Adipocyte (in vitro differentiated cells): ENCODE data around the gene GOLPH3.
"Not testable (repeated sequence)": the region's sequence is repeated elsewhere in the genome, so short reads cannot be mapped to it uniquely, and the experiment has no call there.

ENCODE experiments used
- DNase-seq: peaks from one replicate; pipeline ENCODE4 v3.0.0-alpha.2; 2015; ENCODE audit warnings: low read depth
- H3K27me3 ChIP-seq: replicated peaks from 2 replicates; pipeline ENCODE4 v1.7.0; 2013; ENCODE audit warnings: mild to moderate bottlenecking, low read length, moderate library complexity; ENCODE audit not compliant: control insufficient read depth, insufficient read depth
- H3K36me3 ChIP-seq: 2 replicates; pipeline ENCODE4 v1.7.0; 2013; ENCODE audit warnings: low read length, mild to moderate bottlenecking, moderate library complexity; ENCODE audit not compliant: control insufficient read depth, insufficient read depth, severe bottlenecking
- H3K4me1 ChIP-seq: 2 replicates; pipeline ENCODE4 v1.7.0; 2013; ENCODE audit warnings: mild to moderate bottlenecking, low read length, moderate library complexity; ENCODE audit not compliant: control insufficient read depth, insufficient read depth
- H3K4me3 ChIP-seq: 2 replicates; pipeline ENCODE4 v1.7.0; 2013; ENCODE audit warnings: mild to moderate bottlenecking, low read length, moderate library complexity
- H3K9ac ChIP-seq: 2 replicates; pipeline ENCODE4 v1.7.0; 2013; ENCODE audit warnings: mild to moderate bottlenecking, low read length, moderate library complexity
- H3K9me3 ChIP-seq: 2 replicates; pipeline ENCODE4 v1.7.0; 2013; ENCODE audit warnings: mild to moderate bottlenecking, low read length, moderate library complexity; ENCODE audit not compliant: control insufficient read depth

The GOLPH3 gene

DNA sequence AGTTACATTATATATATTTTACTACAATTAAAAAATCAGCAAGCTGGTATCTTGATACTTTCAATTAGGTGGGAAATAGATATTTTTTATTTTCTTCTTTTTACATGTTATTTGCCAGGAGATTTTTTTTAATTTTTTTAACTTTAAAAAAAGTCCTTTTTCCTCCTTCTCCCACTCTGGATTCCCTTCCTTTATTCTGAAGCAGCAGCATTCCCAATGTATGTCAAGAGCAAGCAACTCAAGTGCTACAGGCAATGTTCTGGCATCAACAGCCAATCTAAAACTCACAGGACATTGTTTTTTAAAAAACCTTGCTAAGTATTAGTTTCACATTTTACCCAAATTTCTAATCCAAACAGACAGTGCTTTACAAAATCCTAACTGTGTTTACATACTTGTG lies 41.4 kb downstream of the GOLPH3 start:
- no peaks in the 10 kb centered on the region for H3K9me3 ChIP-seq
- H3K36me3 ChIP-seq = peaks cover 35% of the 10 kb centered on the region
- H3K4me1 ChIP-seq = peaks cover 44% of the 10 kb centered on the region
- no peak overlapping the region for H3K4me3 ChIP-seq
- no peak overlapping the region for H3K9ac ChIP-seq
- no peaks in the 10 kb centered on the region for H3K27me3 ChIP-seq
- DNase-seq = no peak

DNA sequence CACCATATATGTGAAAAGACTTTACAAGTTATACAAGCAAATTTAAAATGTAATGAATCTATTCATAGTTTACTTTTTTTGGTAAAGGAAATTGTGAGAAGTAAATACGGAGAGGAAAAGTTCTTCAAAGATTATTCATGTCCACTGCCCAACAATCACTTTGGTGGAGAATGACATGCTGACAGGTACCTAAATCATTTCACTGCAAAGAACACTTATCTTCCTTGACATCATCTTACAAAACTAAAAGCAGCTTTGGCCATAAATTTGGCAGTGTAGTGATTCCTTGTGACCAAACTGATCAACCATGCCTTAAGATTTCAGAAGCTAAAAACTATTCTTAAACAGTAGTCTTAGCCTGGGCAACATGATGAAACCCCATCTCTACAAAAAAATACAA lies 42.5 kb downstream of the GOLPH3 start:
- Histone ChIP-seq H3K4me3 (no peak overlapping the region), H3K9ac (no peak overlapping the region), H3K4me1 (peaks cover 51% of the 10 kb centered on the region), H3K27me3 (no peaks in the 10 kb centered on the region), H3K36me3 (peaks cover 40% of the 10 kb centered on the region), H3K9me3 (no peaks in the 10 kb centered on the region)
- DNase-seq = no peak

DNA sequence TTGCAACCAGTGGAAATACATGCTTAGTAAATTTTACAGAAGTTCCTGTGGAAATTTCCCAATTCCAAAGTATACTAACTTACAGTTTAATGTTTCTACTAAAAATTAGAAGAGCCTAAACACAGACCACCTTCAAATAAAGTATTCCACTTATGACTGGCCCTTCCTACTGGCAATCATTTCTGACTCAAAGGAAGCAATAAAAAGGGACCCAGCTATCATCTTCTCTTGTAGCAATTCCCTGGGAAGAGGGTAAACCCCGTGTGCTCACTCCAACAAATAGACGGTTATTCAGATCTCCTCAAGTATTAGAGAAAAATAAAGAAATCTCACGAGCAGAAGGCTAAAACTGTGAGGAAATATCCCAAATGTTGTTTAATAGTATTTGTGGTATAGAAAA lies 43.3 kb downstream of the GOLPH3 start:
- DNase-seq = no peak
- no peaks in the 10 kb centered on the region for H3K27me3 ChIP-seq
- peaks cover 53% of the 10 kb centered on the region for H3K4me1 ChIP-seq
- no peak overlapping the region for H3K4me3 ChIP-seq
- no peak overlapping the region for H3K9ac ChIP-seq
- no peaks in the 10 kb centered on the region for H3K9me3 ChIP-seq
- H3K36me3 ChIP-seq = peaks cover 46% of the 10 kb centered on the region

DNA sequence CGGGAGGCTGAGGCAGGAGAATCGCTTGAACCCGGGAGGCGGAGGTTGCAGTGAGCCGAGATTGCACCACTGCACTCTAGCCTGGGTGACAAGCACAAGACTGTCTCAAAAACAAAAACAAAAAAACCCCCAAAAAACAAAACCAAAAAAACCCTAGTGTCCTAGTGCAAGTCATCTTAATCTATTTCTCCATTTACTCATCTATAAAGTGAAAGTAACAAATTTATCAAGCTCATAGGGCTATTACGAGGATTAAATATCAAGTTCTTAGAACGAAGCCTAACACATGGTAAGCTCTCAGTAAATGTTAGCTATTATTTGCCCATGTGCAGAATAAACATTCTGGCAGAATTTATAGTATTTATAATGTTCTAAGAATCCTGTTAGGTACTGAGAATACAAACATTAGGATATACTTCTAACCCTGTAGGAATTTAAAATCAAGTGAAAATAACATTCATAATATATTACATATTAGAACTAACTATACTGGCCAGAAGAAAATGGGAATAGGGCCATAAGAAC lies 45.0 kb downstream of the GOLPH3 start:
- peaks cover 44% of the 10 kb centered on the region for H3K36me3 ChIP-seq
- H3K4me3 ChIP-seq = peak overlapping the region; percentile 11
- DNase-seq = no peak
- peaks cover 50% of the 10 kb centered on the region for H3K4me1 ChIP-seq
- no peaks in the 10 kb centered on the region for H3K9me3 ChIP-seq
- no peaks in the 10 kb centered on the region for H3K27me3 ChIP-seq
- peak overlapping the region; percentile 13 for H3K9ac ChIP-seq

DNA sequence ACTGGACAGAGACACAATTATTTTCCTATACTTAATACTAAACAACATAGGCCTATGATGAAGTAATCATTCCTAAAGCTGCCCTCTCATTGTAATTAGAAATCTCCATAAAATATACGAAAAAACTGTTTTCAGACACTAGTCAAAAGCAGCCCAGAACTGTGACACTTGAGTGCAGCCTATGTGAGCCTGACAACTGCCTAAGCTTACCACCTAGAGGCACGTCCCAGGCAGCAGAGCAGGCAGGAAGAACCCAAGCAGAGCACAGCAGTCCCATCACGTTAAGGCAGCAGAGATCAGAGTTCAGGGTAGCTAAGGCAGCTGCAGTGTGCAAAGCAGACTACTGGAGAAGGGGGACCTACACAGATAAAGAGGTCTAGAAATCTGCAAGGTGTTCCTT lies 46.4 kb downstream of the GOLPH3 start:
- no peak for DNase-seq
- H3K27me3 ChIP-seq = no peaks in the 10 kb centered on the region
- peaks cover 48% of the 10 kb centered on the region for H3K36me3 ChIP-seq
- H3K4me1 ChIP-seq = peaks cover 36% of the 10 kb centered on the region
- no peak overlapping the region for H3K4me3 ChIP-seq
- H3K9ac ChIP-seq = no peak overlapping the region
- H3K9me3 ChIP-seq = no peaks in the 10 kb centered on the region

DNA sequence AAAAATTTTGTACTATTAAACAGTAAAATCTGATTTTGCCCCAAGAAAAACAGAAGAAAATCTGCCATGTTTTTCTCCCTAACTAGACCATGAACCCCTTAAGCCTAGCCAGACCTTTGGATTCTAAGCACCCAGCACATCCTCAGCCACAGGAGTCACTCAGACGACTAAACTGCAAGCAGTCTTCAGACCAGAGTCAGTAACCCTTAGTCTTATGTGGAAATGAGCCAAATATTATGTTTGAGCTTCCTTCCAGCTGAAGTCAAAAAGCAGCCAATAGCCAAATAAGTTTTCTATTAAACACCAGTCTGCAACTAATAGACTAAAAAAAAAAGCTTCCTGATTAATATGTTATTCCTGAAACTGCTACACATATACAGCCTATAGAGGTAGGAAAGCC lies 47.4 kb downstream of the GOLPH3 start:
- Histone ChIP-seq H3K4me1 (peaks cover 30% of the 10 kb centered on the region), H3K9ac (no peak overlapping the region), H3K9me3 (no peaks in the 10 kb centered on the region), H3K27me3 (no peaks in the 10 kb centered on the region), H3K4me3 (no peak overlapping the region), H3K36me3 (peaks cover 53% of the 10 kb centered on the region)
- DNase-seq = no peak

DNA sequence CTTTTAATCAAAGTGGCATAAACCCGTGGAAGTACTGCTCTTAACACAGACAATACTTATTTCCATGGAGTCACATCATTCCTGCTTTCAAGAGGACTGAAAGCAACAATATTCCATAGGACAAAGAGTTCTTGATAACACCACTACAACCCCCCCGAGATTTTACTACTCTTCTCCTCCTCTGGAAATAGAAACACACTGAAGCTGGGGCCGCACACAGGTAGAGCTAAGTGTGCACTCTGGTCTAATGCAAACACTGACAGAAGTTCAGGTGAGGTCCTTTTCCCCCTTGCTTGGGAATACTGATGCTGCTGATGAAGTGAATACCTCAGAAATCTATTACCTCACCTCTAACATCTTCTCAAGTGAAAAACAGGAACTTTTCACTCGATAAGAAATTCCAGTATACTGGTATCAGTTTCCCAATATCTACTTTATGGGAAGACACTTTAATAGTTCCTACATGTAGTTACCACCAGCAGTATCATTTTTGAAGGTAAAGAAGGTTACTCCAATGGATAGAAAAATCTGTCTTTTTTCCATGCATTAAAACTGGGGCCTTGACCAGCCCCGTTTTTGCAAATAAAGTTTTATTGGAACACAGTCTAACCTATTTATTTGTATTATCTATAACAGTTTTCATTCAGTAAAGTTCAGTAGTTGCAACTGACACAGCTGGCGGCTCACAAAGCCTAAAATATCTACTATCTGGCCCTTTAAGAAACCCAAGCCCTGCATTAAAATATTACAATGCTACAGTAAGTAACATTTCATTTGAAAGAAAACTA lies 50.0 kb downstream of the GOLPH3 start:
- H3K4me1 ChIP-seq = peaks cover 25% of the 10 kb centered on the region
- no peaks in the 10 kb centered on the region for H3K9me3 ChIP-seq
- no peak for DNase-seq
- no peak overlapping the region for H3K9ac ChIP-seq
- peaks cover 62% of the 10 kb centered on the region for H3K36me3 ChIP-seq
- H3K27me3 ChIP-seq = no peaks in the 10 kb centered on the region
- no peak overlapping the region for H3K4me3 ChIP-seq

DNA sequence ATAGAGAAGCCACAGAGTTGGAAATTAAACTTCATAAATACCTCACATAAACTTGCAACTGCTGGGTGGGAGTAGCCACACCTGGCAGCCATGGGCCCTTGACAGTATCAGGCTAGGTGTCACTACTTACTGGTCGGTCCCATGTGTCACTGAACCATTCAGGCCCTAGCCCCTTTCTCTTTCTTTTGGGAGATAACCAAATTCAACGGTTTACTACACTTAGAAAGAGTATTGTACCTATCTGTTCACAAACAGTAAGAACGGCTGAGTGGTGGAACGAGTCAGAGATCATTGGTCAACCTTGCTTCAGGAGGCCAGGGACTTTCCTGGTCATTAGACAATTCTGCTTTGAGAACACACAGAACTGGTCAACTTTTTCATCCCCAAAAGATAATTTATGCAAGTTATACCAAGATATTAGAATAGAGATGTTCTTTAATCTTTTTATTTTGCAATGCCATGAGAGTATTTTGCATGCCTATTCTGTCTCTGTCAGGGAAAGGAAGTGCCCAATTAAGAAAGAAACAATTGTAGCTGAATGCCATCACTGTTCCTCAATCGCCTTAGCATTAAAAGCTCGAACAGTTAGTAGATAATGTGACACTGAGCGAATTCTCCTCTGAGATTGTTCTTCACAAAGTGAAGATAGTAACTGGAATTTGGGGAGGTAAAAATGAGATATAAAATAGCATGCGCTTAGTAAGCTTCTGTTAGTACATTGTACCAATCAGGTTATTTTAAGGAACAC lies 50.9 kb downstream of the GOLPH3 start:
- no peaks in the 10 kb centered on the region for H3K9me3 ChIP-seq
- no peaks in the 10 kb centered on the region for H3K27me3 ChIP-seq
- H3K36me3 ChIP-seq = peaks cover 63% of the 10 kb centered on the region
- no peak overlapping the region for H3K9ac ChIP-seq
- H3K4me1 ChIP-seq = peaks cover 20% of the 10 kb centered on the region
- no peak overlapping the region for H3K4me3 ChIP-seq
- no peak for DNase-seq

DNA sequence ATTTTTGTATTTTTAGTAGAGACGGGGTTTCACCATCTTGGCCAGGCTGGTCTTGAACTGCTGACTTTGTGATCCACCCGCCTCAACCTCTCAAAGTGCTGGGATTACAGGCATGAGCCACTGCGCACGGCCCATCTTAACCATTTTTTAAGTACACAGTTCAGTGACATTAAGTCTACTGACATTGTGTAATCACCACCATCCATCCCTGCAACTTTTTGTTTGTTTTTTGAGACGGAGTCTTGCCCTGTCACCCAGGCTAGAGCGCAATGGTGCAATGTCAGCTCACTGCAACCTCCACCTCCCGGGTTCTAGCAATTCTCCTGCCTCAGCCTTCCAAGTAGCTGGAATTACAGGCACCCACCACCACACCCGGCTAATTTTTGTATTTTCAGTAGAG lies 55.2 kb downstream of the GOLPH3 start:
- H3K4me3 ChIP-seq, H3K9me3 ChIP-seq, H3K27me3 ChIP-seq, DNase-seq, H3K9ac ChIP-seq: not testable (repeated sequence)
- peaks cover 17% of the 10 kb centered on the region for H3K4me1 ChIP-seq
- H3K36me3 ChIP-seq = peaks cover 42% of the 10 kb centered on the region

DNA sequence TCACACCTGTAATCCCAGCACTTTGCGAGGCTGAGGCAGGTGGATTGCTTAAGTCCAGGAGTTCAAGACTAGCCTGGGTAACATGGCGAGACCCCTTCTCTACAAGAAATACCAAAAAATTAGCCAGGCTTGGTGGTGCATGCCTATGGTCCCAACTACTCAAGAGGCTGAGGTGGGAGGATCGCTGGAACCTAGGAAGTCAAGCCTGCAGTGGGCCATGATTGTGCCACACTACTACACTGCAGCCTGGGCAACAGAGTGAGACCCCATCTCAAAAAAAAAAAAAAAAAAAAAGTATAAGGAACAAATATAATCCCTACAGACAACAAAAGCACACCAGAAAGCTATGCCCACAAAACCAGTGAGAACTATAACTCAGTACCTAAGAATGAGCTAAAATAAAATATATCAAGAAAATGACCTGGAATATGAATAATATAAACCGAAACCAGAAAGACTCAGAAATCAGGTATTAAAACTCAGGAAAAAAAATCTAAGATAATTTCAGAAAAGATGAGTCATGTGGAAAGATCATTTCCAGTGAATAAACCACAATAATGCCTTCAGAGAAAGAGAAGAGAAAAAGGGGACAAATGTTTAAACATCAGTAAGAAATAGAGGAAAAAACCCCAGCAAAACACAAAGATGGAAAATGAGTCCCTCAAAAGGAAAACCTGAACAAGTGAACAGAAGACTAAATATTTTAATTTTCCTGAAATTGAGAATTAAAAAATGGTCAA lies 57.4 kb downstream of the GOLPH3 start:
- no peak overlapping the region for H3K9ac ChIP-seq
- H3K27me3 ChIP-seq = no peaks in the 10 kb centered on the region
- H3K36me3 ChIP-seq = peaks cover 45% of the 10 kb centered on the region
- peak; percentile 31 for DNase-seq
- H3K4me3 ChIP-seq = no peak overlapping the region
- no peaks in the 10 kb centered on the region for H3K9me3 ChIP-seq
- H3K4me1 ChIP-seq = peaks cover 17% of the 10 kb centered on the region

DNA sequence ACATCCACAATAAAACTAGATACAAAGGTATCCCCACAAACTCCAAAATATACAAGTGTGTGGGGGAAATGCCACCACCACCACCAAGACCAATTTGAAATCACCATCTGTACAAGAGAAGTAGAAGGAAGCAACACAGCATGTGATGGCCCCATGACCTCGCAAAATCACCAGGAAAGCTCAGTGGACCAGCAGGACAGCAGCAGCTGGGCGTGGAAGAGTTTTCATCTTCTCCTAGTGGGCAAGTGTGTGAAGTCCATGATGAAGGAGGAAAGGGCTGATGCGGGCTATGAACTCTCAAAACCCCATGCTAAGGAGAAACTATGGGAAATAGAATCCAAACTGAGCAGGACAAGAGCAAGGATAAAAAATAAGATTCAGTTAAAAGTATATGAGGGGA lies 58.1 kb downstream of the GOLPH3 start:
- no peak overlapping the region for H3K9ac ChIP-seq
- peaks cover 42% of the 10 kb centered on the region for H3K36me3 ChIP-seq
- peaks cover 17% of the 10 kb centered on the region for H3K4me1 ChIP-seq
- DNase-seq = no peak
- no peaks in the 10 kb centered on the region for H3K9me3 ChIP-seq
- H3K27me3 ChIP-seq = no peaks in the 10 kb centered on the region
- no peak overlapping the region for H3K4me3 ChIP-seq
